ENCODE results near the gene STX18.

STX18 gene

DNA sequence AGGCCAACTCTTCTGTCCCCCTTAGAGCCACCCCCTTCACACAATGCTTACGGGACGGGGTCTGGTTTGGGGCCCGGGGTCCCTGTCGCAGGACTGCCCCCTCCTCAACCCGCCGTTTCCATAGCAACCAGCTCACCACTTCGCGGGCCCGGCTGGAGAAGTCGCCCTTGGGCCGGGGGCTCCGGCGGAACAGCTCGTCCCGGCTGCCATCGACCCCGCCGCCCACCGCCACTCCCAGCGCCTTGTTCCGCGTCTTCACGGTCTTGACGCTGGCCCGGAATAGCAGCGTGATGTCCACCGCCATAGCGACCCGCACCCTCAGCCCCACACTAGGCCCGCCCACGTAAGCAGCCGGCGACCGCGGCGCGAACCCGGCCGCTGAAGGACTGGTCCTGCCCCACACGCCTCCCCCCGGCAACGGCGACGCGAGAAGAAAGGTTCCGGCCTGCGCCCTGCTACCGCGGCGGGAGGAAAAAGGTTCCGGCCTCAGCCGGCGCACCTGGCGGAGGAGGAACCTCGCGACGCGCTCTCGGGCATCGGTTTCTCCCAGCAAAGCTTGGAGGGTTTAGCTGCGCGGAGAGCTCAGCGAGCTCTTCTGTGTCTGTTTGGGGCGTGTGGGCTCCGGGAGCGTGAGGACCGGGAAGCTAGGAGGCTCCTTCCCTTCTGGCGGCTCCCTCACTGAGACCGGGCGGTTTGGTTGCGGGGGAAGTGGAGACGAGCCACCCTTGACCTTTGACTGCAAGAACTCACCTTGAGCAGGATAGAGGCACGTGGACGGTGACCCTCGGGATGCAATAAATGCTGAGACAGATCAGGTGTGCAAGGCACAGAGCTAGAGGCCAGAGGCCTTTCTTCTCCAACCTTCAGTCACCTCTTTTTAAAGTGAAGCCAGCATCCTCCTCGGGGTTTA lies at the start of gene STX18:
Gene STX18 (minus strand): TSS at position 388 of the 910 bp plus-strand sequence. CDS start 84 bp downstream, at position 304.
- TF ChIP-seq, protein P1, sequence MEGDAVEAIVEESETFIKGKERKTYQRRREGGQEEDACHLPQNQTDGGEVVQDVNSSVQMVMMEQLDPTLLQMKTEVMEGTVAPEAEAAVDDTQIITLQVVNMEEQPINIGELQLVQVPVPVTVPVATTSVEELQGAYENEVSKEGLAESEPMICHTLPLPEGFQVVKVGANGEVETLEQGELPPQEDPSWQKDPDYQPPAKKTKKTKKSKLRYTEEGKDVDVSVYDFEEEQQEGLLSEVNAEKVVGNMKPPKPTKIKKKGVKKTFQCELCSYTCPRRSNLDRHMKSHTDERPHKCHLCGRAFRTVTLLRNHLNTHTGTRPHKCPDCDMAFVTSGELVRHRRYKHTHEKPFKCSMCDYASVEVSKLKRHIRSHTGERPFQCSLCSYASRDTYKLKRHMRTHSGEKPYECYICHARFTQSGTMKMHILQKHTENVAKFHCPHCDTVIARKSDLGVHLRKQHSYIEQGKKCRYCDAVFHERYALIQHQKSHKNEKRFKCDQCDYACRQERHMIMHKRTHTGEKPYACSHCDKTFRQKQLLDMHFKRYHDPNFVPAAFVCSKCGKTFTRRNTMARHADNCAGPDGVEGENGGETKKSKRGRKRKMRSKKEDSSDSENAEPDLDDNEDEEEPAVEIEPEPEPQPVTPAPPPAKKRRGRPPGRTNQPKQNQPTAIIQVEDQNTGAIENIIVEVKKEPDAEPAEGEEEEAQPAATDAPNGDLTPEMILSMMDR (IDR thresholded peaks at IDR 0.05; ENCODE audit: extremely low read depth, missing control alignments) = no peak
- peak; percentile 87 for DNase-seq (ENCODE audit: low spot score)

- TF ChIP-seq, protein P1 (IDR thresholded peaks at IDR 0.05; ENCODE audit: extremely low read depth, missing control alignments) = no peak
- DNase-seq (ENCODE audit: low spot score) = no peak
Observed at GRCh38 chr4:4591071-4591470, 49.2 kb upstream of the STX18 start.

GRCh38 chr4:4590546-4590945 lies 48.7 kb upstream of the STX18 start:
- no peak for DNase-seq (ENCODE audit: low spot score)
- TF ChIP-seq, protein P1 (IDR thresholded peaks at IDR 0.05; ENCODE audit: extremely low read depth, missing control alignments) = no peak

DNA sequence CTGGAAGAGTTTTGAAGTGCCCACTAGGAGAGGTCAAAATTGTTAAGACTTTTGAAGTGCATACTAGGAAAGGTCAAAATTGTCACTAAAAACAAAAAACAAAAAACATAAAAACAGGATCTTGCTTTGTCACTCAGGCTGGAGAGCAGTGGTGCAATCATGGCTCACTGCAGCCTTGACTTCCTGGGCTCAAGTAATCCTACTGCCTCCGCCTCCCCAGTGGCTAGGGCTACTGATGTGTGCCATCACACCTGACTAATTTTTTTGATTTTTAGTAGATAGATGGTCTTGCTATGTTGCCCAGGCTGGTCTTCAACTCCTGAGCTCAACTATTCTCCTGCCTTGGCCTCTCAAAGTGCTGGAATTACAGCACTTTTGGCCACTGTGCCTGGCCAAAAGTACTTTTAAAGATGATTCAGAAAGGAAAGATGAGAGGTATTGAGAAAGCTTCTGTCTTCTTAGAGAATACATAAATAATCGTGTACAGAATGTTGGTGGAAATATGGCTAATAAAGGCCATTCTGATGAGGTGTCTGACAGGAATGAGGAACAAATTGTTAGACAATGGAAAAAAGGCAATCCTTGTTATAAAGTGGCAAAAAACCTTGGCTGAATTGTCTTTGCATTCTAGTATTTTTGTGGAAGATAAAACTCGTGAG lies 43.3 kb upstream of the STX18 start:
- no peak for DNase-seq (ENCODE audit: low spot score)
- TF ChIP-seq, protein P1 (IDR thresholded peaks at IDR 0.05; ENCODE audit: extremely low read depth, missing control alignments) = no peak

GRCh38 chr4:4583606-4584005 lies 41.8 kb upstream of the STX18 start:
- no peak for DNase-seq (ENCODE audit: low spot score)
- TF ChIP-seq, protein P1 (IDR thresholded peaks at IDR 0.05; ENCODE audit: extremely low read depth, missing control alignments) = no peak

- DNase-seq (ENCODE audit: low spot score) = no peak
- TF ChIP-seq, protein P1 (IDR thresholded peaks at IDR 0.05; ENCODE audit: extremely low read depth, missing control alignments) = no peak
Observed at GRCh38 chr4:4582653-4583052, 40.8 kb upstream of the STX18 start.

DNA sequence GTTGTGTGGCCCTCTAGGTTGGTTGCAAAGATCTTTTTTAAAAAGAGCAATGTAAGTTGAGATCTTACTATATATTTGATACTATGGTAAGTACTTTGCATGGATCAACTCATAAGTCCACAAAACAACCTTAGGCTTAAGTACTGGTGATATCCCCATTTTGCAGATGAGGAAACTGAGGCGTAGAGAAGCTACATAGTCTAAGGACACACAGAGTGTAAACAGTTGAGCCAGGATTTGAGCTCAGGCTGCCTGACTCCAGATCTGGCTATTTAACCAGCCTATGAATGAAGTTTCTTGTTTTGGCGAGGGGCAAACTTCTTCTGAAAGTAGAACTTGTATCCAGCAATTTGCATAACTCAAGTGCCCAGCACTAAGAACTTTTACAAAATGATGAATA lies 38.6 kb upstream of the STX18 start:
- TF ChIP-seq, protein P1 (IDR thresholded peaks at IDR 0.05; ENCODE audit: extremely low read depth, missing control alignments) = no peak
- DNase-seq (ENCODE audit: low spot score) = no peak
